HepG2 (cell line): Measurements from ENCODE around the gene ELL. TPM values are rescaled to one million over a fixed set of nuclear protein-coding genes. Genes with fewer than 3 reads are reported as not detected.
A peak's percentile ranks its signal among the peaks of the same experiment; 100 is the strongest.

ENCODE experiments used
- ARID4A ChIP-seq: sonication (generic); formaldehyde crosslinking; IDR thresholded peaks from 2 replicates; pipeline ENCODE4 v1.5.0; 2020; ENCODE audit warnings: mild to moderate bottlenecking, missing genetic modification reagents, borderline replicate concordance
- CBX5 ChIP-seq: sonication (generic); formaldehyde crosslinking; IDR thresholded peaks from 2 replicates; pipeline ENCODE4 v1.4.0; 2020; ENCODE audit warnings: missing genetic modification reagents, borderline replicate concordance
- E2F5 ChIP-seq: sonication (generic); formaldehyde crosslinking; conservative IDR thresholded peaks from 2 replicates; pipeline ENCODE4 v1.4.0; 2020; ENCODE audit warnings: missing genetic modification reagents
- GPN1 ChIP-seq: sonication (generic); formaldehyde crosslinking; IDR thresholded peaks from 2 replicates; pipeline ENCODE4 v1.5.1; 2020; ENCODE audit warnings: missing genetic modification reagents, borderline replicate concordance
- HMGXB4 ChIP-seq, 2 experiments: sonication (generic) in 1 of 2; formaldehyde crosslinking in 1 of 2; IDR thresholded peaks; 2 replicates each; pipeline versions ENCODE4 v1.4.0 to v1.6.1; 2018 to 2020; ENCODE audit warnings: missing genetic modification reagents in 2 of 2, borderline replicate concordance in 1 of 2, low read depth in 1 of 2, mild to moderate bottlenecking in 1 of 2, missing biosample characterization in 1 of 2
- HNRNPL ChIP-seq: fragments of 200-400 bp; formaldehyde crosslinking; IDR thresholded peaks from 2 replicates; pipeline ENCODE4 v1.6.1; 2017; ENCODE audit warnings: mild to moderate bottlenecking, low read depth, low read length
- MXI1 ChIP-seq: IDR thresholded peaks from 3 replicates; pipeline ENCODE4 v1.6.1; 2012; ENCODE audit warnings: low read depth, low read length, inconsistent platforms, borderline replicate concordance
- SAP130 ChIP-seq: IDR thresholded peaks from 2 replicates; pipeline ENCODE4 v1.6.1; 2016; ENCODE audit warnings: low read depth
- ZBTB14 ChIP-seq: sonication (generic); formaldehyde crosslinking; IDR thresholded peaks from 2 replicates; pipeline ENCODE4 v1.4.0; 2020; ENCODE audit warnings: missing genetic modification reagents
- ZNF292 ChIP-seq: sonication (generic); formaldehyde crosslinking; IDR thresholded peaks from 2 replicates; pipeline ENCODE4 v1.8.1; 2022; ENCODE audit warnings: mild to moderate bottlenecking, low read depth, missing genetic modification reagents, borderline replicate concordance
- ZNF296 ChIP-seq: sonication (generic); formaldehyde crosslinking; conservative IDR thresholded peaks from 2 replicates; pipeline ENCODE4 v1.5.0; 2020; ENCODE audit warnings: mild to moderate bottlenecking, missing genetic modification reagents
- ZNF607 ChIP-seq: sonication (generic); formaldehyde crosslinking; IDR thresholded peaks from 2 replicates; pipeline ENCODE4 v1.5.1; 2020; ENCODE audit warnings: missing genetic modification reagents, mild to moderate bottlenecking, borderline replicate concordance
- ZNF687 ChIP-seq: sonication (generic); formaldehyde crosslinking; IDR thresholded peaks from 2 replicates; pipeline ENCODE4 v1.5.1; 2020; ENCODE audit warnings: mild to moderate bottlenecking, missing genetic modification reagents, moderate library complexity
- ZSCAN30 ChIP-seq: sonication (generic); formaldehyde crosslinking; IDR thresholded peaks from 2 replicates; pipeline ENCODE4 v1.5.0; 2020; ENCODE audit warnings: mild to moderate bottlenecking, missing genetic modification reagents
- polyA plus RNA-seq, 8 experiments: library from polyadenylated mRNA; depleted of rRNA in 3 of 8; stranded (reverse) in 7 of 8; unstranded in 1 of 8; fragments of >200 nt; fragmentation: Illumina TruSeq in 4 of 8; extraction: Trizol in 4 of 8; gene quantifications; 2 replicates each; pipeline versions ENCODE4 v1.2.1 to v1.2.3, GENCODE V29; 2011 to 2016; ENCODE audit warnings: low read depth in 4 of 8, missing spikeins in 1 of 8, mixed read lengths in 1 of 8; ENCODE audit not compliant: insufficient read depth in 1 of 8
- total RNA-seq, 5 experiments: library from RNA; depleted of rRNA; stranded (reverse); fragments of >200 nt; fragmentation: Illumina TruSeq; extraction: Trizol; gene quantifications; 2 replicates each; pipeline ENCODE4 v1.2.3, GENCODE V29; 2016; ENCODE audit warnings: low read depth in 1 of 5

ELL gene
- total and polyA plus RNA-seq, 2 of the 13 experiments (the other 11 are each of a cell fraction or from before 2014, with no cell fraction given) = 3.7 to 5.4 TPM

GRCh38 chr19:18496167-18496979, 25.5 kb downstream of the ELL start (continued):
- TF ChIP-seq ARID4A (CRISPR knock-in tag) (peak; percentile 43; the same call in 1 of the 2 replicates), HMGXB4 (CRISPR knock-in tag; IDR thresholded peaks at IDR 0.05; ENCODE audit: borderline replicate concordance in 1 of 2, low read depth in 1 of 2) (peak; percentile 22 to 39; a peak in 1 of 4 replicates), E2F5 (CRISPR knock-in tag) (no peak), SAP130 (CRISPR knock-in tag) (peak; percentile 65), ZNF607 (CRISPR knock-in tag) (no peak), ZSCAN30 (no peak), MXI1 (peak; percentile 31; the same call in 1 of the 3 replicates), CBX5 (CRISPR knock-in tag) (0 out of 2 replicates have a peak, but pooled peaks have one; percentile 34), GPN1 (CRISPR knock-in tag) (no peak), ZBTB14 (CRISPR knock-in tag) (no peak), ZNF687 (peak; percentile 63), ZNF292 (no peak), HNRNPL (0 out of 2 replicates have a peak, but pooled peaks have one; percentile 54), ZNF296 (CRISPR knock-in tag) (0 out of 2 replicates have a peak, but pooled peaks have one; percentile 45)
